ENCODE measurements around the gene ABCC9.

The ABCC9 gene

DNA sequence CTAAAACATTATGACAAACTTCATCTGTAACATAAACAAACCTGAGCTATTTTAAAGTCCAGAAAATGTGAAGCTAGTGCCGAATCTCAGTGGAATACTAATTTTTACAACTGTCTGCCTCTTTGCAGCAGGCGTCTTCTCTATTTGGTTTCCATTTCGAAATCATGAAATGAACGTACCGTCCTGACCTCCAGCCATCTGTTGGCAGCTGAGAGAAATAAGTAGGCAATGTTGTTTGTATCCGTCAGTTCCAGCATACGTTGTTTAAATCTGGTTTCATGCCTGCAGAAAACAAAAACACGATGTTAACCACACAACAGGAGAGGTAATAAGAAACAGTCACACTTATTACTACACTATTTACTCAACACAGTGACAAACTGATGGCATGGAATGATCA is 112.4 kb downstream of the ABCC9 start:
- Mint-ChIP-seq H3K27me3 (ENCODE audit: low read depth) (no peaks in the 10 kb centered on the region), H3K4me1 (peaks cover 46% of the 10 kb centered on the region), H3K27ac (peak overlapping the region in 1 of 3 experiments; percentile 63), H3K36me3 (ENCODE audit: low read depth) (no peaks in the 10 kb centered on the region), H3K9me3 (no peaks in the 10 kb centered on the region), H3K4me3 (no peak overlapping the region)
- TF ChIP-seq, protein P1, sequence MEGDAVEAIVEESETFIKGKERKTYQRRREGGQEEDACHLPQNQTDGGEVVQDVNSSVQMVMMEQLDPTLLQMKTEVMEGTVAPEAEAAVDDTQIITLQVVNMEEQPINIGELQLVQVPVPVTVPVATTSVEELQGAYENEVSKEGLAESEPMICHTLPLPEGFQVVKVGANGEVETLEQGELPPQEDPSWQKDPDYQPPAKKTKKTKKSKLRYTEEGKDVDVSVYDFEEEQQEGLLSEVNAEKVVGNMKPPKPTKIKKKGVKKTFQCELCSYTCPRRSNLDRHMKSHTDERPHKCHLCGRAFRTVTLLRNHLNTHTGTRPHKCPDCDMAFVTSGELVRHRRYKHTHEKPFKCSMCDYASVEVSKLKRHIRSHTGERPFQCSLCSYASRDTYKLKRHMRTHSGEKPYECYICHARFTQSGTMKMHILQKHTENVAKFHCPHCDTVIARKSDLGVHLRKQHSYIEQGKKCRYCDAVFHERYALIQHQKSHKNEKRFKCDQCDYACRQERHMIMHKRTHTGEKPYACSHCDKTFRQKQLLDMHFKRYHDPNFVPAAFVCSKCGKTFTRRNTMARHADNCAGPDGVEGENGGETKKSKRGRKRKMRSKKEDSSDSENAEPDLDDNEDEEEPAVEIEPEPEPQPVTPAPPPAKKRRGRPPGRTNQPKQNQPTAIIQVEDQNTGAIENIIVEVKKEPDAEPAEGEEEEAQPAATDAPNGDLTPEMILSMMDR (IDR thresholded peaks at IDR 0.05; ENCODE audit: unreplicated experiment in 3 of 3): no peak

DNA sequence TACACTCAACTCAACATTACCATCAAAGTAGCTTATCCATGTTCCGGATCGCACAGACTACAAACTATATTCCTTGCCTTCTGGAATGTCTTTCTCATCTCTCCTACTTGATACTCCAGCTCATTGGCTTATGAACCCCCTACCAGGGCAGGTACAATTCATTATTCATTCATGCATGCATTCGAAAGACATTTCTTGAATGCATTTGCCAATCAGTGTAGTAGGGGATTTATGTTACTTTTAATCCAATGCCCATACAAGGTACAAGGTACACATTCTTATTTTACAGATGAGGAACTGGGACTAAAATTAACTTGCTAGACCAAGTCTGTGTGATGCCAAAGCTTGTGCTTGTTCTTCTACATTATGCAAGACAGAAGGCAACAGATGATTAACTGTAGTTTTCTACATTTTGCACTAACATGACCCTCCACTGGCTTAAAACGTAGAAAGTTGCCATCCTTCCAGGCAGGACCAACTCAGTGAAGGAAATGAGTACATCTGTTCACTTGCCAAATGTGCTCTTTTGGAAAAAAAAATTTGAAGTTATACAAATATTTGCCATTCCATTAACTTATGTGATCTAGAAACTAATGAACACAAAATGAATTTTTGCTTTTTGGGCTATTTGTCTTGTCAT is 113.0 kb downstream of the ABCC9 start:
- Mint-ChIP-seq H3K4me1 (peaks cover 51% of the 10 kb centered on the region), H3K27ac (peak overlapping the region in 2 of 3 experiments; percentile 79 to 82), H3K9me3 (no peaks in the 10 kb centered on the region), H3K4me3 (no peak overlapping the region), H3K27me3 (ENCODE audit: low read depth) (no peaks in the 10 kb centered on the region), H3K36me3 (ENCODE audit: low read depth) (no peaks in the 10 kb centered on the region)
- TF ChIP-seq, protein P1 (IDR thresholded peaks at IDR 0.05; ENCODE audit: unreplicated experiment in 3 of 3): no peak

DNA sequence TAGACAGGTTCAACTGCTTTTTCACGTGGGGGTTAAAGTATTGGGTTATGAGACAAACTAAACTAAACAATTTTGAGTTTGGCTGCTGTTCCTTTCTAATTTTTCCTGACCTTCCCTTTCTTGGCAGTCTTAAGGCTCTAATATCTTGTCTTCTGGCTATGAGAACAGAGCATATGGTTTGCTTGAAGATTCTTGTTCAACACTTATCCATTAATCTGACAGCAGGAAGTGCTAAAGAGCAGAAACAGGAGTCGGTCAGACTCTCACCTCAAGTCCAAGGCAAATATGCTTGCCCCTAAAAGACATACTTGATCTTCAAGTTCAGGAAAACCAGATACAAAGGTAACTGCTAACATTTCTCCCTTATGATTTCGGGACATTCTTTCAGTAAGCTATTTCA is 114.1 kb downstream of the ABCC9 start:
- Mint-ChIP-seq H3K9me3 (no peaks in the 10 kb centered on the region), H3K4me3 (no peak overlapping the region), H3K27me3 (ENCODE audit: low read depth) (no peaks in the 10 kb centered on the region), H3K4me1 (peaks cover 54% of the 10 kb centered on the region), H3K36me3 (ENCODE audit: low read depth) (no peaks in the 10 kb centered on the region), H3K27ac (peak overlapping the region; percentile 35 to 82 (median 79))
- TF ChIP-seq, protein P1 (IDR thresholded peaks at IDR 0.05; ENCODE audit: unreplicated experiment in 3 of 3): no peak

DNA sequence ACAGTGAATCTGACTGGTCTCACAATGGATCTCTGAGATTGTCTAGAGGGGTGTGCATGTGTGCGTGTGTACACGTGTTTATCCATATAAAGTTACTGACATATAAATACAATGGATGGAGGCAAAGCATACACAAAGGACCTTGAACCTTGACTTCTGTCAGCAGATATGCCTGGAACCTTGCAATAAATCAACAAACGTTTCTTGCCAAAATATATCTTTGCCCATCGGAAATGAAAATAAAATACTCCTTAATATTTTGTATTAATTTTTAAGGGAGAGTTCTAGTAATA is 114.7 kb downstream of the ABCC9 start:
- H3K27me3 Mint-ChIP-seq (ENCODE audit: low read depth): no peaks in the 10 kb centered on the region
- peaks cover 49% of the 10 kb centered on the region for H3K4me1 Mint-ChIP-seq
- H3K9me3 Mint-ChIP-seq: no peaks in the 10 kb centered on the region
- H3K27ac Mint-ChIP-seq: peak overlapping the region in 2 of 3 experiments; percentile 79 to 82
- TF ChIP-seq, protein P1 (IDR thresholded peaks at IDR 0.05; ENCODE audit: unreplicated experiment in 3 of 3): no peak
- H3K4me3 Mint-ChIP-seq: no peak overlapping the region
- H3K36me3 Mint-ChIP-seq (ENCODE audit: low read depth): no peaks in the 10 kb centered on the region

DNA sequence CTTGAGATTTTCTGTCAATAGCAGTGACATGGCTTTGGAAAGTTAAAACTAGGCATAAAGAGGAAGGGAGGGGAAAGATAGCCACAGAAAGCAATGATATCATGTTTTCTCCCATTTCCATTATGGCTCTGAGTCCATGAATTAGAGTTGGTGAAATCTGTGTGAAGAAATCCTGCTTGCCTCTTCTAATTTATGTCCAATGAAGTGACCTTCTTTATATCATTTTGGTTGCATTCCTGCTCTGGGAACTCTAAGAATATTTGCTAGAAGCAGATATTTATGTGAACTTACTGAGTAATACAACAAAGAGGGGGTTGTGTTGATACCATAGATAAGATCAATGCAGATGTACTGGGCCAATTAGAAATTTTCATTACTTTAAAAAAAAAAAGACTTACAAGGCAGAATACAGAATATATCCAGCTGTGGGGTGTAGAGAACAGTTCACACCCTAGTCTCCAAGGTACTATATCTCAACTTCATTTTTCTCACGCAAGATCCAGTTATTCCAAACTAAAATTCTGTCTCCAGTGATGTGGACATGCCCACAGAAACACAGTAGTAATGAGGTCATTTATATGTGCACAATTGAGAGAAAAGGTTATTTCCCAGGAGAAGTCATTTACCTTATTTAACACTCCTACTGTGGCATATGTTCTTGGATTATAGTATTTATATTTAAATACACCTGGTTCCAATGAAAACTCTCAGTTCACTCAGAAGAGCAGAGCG is 115.2 kb downstream of the ABCC9 start:
- H3K27ac Mint-ChIP-seq: peak overlapping the region in 2 of 3 experiments; percentile 35 to 79

More for the DNA sequence above, 115.2 kb downstream of the ABCC9 start:
- no peaks in the 10 kb centered on the region for H3K9me3 Mint-ChIP-seq
- H3K36me3 Mint-ChIP-seq (ENCODE audit: low read depth): no peaks in the 10 kb centered on the region
- H3K27me3 Mint-ChIP-seq (ENCODE audit: low read depth): no peaks in the 10 kb centered on the region
- peaks cover 44% of the 10 kb centered on the region for H3K4me1 Mint-ChIP-seq
- H3K4me3 Mint-ChIP-seq: no peak overlapping the region
- TF ChIP-seq, protein P1 (IDR thresholded peaks at IDR 0.05; ENCODE audit: unreplicated experiment in 3 of 3): no peak
